8988T (cell line): ENCODE data around the gene TFCP2L1.
"Not testable (repeated sequence)": the region's sequence is repeated elsewhere in the genome, so short reads cannot be mapped to it uniquely, and the experiment has no call there.

Source experiments
- DNase-seq: peaks from one replicate; pipeline ENCODE4 v3.0.0; 2011

Gene TFCP2L1

DNA sequence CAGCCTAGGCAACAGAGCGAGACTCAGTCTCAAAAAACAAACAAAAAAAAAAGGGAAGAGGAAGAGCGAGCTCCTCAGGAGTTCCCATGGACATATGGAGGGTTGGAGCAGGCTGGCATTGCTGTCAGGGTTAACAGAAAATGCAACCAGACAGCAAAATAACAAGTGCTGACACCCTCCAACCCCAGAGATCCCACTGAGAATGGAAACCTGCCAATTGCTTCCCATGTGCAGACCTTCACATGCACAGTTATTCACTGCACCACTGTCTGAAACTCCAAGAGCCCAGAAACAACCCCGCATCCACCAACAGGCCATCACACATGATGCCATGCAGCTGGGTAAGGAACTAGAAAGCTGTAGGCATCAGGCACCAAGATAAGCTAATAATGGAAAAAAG, 43.5 kb downstream of the TFCP2L1 start:
- DNase-seq = no peak

- no peak for DNase-seq
These were observed 44.6 kb downstream of the TFCP2L1 start for GRCh38 chr2:121240436-121240835.

DNA sequence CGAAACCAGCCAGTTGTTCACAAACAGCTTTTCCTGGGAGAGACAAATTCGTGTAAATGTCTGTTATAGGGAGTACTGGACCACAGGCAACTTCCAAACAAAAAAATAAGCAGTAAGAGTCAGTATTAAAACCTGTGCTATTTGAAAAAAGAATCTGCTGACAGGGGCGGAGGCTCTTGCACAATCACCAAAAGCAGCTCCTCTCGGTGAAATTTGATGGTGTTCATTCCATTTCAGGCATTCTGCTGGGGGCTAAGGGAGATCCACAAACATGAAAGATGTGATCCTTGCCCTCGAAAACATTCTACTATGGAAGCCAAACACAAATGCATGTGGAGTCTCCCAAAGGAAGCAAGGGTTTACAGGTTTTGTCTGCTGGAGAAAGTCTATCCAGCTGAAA, 45.0 kb downstream of the TFCP2L1 start:
- no peak for DNase-seq

DNA sequence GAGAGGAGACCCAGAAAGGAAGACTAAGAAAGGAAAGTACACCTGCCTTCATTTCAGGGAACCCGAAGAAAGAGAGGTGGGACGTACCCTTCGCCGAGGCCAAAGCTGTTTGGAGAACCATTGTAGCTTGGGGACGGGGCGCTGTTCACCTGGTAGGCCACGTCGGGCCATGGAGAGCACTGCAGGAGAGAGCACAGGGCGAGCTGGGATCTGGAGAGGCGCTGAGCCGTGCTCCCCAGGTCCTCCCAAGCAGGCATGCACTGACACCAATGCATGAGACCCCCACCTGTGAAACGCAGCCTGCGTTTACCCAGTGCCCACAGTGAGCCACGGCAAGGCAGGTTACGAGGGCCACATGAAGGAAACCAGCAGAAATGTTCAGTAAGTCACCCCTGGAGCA, 45.5 kb downstream of the TFCP2L1 start:
- DNase-seq = no peak

- DNase-seq = no peak
These were observed 46.2 kb downstream of the TFCP2L1 start for GRCh38 chr2:121238828-121239227.

- DNase-seq = peak; percentile 42
These were observed 46.9 kb downstream of the TFCP2L1 start for GRCh38 chr2:121237980-121238665.

DNA sequence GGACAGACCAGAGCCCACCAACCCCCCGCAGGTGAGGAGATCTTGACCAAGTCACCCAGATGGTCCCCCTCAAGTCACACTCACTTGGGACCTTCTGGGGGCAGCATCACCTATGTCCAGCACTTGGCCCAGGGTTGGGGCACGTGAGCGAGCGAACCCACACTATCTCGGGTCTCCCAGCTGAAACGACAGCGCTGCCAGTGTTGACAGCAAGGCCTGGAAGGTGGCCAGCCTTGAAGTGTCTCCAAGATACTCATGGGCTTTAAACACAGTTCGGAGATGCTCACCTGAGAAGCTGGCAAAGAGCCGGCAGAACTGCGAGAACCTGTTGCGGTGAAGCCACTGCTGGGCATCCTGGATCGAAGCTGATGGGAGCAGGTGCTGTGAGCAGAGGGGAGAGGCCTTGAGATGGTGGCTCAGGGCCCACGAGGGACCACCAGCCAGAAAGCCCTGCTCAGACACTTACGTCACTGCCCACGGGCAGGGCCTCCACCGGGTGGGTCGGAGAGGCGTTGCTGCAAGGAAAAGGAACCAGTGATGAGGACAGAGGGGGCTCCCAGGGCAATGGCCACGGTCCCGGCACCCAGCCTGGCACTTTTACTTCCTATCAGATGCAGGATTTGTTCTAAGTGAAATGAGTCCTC, 47.5 kb downstream of the TFCP2L1 start:
- no peak for DNase-seq

DNA sequence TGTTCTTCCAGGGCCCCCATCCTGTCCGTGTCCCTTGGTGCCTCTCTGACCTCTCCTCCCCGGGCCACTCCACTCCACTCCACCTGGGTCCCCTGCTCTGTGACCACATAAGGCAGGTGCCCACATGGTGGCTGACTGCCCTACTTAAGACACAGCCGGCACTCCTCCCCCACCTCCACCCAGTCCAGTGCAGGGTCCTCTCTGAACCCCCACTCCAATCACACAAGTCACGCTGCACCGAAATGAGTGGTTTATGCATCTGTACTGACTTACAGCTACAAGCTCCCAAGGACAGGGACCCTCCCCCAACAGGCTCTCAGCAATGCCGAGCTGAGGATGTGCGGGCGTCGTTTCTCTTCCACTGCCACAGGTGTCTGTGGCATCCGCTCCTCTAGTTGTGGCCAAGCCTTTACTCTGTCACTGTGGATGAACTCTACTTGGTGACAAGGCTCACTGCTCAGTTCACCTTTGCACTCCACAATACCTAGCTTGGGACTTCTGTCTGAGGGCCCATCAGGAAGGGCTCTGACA, 48.3 kb downstream of the TFCP2L1 start:
- no peak for DNase-seq

GRCh38 chr2:121236101-121236640, 48.8 kb downstream of the TFCP2L1 start:
- no peak for DNase-seq

- no peak for DNase-seq
These were observed 49.5 kb downstream of the TFCP2L1 start for GRCh38 chr2:121235542-121235941.

DNA sequence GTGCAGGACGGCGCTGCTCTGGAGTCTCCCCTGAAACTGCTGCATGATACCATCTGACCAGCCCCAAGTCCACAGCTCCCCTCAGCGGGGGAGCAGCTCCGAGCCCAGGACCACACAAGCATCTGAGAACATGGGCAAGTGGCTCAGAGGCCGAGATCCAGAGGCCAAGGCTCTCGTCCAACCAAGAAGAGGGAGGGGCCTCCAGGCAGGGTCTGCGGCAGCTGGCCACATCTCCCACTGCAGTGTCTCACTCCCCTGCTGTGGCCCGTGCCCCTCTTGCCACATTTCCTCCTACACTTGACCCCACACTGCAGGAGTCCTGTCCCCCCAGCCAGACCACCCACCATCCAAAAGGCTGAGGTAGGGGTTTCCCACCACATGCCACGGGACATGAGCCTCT, 50.2 kb downstream of the TFCP2L1 start:
- DNase-seq = no peak

DNA sequence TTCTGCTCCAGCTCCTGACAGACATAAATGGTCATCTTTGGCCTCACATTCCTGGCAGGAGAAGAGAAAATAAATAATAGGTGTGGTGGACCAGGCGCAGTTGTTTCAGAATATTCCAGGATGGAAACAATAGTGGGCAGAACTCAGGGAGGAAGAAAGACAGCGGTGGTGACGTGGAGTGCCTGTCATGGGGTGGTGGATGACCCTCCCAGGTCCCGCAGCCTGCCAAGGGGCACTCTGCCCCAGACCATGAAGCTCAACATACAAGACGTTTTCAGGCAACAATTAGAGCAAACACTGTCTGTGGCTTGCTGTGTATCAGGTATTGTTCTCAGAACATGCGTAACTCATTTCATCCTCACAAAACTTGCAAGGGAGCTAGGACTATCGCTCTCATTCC, 50.9 kb downstream of the TFCP2L1 start:
- DNase-seq = no peak

GRCh38 chr2:121233486-121234110, 51.4 kb downstream of the TFCP2L1 start:
- no peak for DNase-seq

GRCh38 chr2:121232626-121233265, 52.3 kb downstream of the TFCP2L1 start:
- no peak for DNase-seq

DNA sequence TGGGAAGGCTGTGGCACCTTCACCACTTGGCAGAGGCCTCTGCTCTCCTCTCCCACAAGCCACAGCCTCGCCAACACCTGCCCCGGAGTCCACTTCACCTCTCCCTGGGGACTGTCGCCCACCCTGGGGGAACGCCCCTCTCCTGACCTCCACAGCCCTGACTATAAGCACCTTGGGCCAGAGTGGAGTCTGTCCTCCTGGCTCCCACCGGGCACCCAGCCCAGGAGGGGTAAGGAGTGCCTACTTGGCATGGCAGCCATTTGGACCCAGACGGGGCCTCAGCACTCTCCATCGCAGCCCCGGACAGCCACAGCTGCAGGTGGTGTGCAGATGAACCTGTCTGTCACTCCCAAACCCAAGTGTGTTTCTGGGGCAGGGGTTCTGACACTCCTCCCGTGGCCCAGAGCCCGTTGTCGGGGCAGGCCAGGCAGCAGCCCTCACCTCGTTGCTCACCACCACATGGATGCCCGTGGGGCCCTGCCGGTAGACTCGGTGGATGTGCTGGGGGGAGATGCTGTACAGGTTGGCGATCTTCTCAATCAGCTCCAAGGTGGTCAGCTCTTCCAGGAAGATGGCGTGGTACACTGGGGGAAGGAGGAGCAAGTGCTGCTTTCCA, 53.5 kb downstream of the TFCP2L1 start:
- DNase-seq = no peak

DNA sequence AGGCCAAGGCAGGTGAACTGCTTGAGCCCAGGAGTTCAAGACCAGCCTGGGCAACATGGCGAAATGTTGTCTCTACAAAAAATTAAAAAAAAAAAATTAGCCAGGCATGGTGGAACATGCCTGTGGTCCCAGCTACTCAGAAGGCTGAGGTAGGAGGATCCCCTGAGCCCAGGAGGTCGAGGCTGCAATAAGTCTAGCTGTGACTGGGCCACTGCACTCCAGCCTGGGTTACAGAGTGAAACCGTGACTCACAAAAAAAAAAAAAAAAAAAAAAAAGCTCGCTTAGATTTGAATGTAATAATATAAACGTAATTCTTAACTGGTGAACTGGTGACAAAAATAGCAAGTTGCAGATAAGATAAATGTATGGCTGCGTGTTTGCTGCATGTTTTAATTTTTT, 56.5 kb downstream of the TFCP2L1 start:
- DNase-seq = no peak

DNA sequence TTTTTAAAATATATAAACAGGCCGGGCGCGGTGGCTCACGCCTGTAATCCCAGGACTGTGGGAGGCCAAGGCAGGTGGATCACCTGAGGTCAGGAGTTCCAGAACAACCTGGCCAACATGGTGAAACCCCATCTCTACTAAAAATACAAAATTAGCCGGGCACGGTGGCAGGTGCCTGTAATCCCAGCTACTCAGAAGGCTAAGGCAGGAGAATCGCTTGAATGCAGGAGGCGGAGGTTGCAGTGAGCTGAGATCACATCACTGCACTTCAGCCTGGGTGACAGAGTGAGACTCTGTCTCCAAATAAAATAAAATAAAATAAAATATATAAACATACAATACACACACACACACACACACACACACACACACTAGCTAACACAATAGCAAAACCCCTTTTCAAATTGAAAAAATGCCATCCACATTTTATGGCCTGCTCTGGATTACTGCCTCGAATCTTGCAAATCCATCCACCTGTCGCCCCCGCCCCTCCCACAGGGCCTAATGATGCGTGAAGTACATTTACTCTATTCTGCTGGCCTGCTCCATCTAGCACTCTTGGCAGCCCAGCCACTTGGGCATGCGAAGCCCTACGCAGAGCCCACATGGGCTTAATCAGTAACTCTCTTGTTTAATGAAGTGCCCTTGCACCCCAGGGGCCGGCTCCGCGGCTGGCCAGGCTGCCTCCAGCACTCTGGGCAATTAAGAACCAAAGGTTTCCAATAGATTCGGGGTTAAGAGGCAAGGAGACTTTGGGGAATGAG, 57.4 kb downstream of the TFCP2L1 start:
- not testable (repeated sequence) for DNase-seq

DNA sequence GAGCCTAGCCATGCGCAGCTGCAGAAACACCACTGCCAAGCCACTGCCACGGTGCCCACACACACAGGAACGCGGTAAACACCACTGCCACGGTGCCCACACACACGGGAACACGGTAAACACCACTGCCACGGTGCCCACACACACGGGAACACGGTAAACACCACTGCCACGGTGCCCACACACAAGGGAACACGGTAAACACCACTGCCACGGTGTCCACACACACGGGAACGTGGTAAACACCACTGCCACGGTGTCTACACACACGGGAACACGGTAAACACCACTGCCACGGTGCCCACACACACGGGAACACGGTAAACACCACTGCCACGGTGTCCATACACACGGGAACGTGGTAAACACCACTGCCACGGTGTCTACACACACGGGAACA, 59.3 kb downstream of the TFCP2L1 start:
- DNase-seq = not testable (repeated sequence)

DNA sequence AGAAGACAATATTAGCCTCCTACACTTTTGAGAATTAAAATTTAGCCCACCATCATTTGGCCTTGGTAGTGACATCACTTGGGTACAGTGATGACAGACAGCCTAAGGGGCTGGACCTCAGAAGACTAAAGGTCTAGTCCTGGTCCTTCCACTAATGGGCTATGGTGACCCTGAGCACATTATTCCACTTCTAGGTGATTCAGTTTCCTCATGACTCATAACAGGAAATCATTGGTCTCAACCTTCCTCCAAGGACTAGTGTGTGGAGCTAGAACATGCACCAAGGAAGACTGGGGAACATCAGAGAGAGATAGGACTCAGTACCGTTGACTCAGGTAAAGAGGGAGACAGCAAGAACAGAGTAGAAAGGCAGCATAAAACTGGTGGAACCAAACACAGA, 64.0 kb downstream of the TFCP2L1 start:
- peak; percentile 35 for DNase-seq

GRCh38 chr2:121219866-121220265, 65.1 kb downstream of the TFCP2L1 start:
- DNase-seq = no peak

- DNase-seq = no peak
These were observed 66.5 kb downstream of the TFCP2L1 start for GRCh38 chr2:121218386-121218938.

DNA sequence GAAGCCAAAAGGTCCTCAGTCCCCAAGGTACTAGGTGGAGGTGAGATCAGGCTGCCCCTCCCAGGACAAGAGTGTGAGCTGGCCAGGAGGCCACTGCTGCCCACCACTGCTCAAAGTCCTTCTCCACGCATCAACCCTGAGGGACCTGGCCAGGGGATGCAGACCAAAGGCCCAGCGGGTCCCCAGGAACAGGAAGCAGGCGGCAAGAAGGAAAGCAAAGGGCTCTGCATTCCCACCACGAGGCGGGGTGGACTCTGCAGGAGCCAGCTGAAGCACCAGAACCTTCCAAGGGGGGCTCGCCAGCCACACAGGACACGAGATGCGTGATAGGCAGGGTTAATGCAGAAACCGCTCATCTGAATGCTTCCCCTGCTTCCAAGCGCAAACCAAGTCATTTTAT, 67.4 kb downstream of the TFCP2L1 start:
- no peak for DNase-seq
